Peyer's patch (tissue), 4 donors: ENCODE results near the gene FBXO41.

Source experiments
- CTCF ChIP-seq, 6 experiments: fragments of 450-650 bp in 4 of 6; fragments of 200-600 bp in 2 of 6; sonication (generic) in 1 of 6; IDR thresholded peaks; one replicate each; pipeline ENCODE4 v1.5.1; 2017 to 2019; ENCODE audit warnings: antibody characterized with exemption in 6 of 6, mild to moderate bottlenecking in 3 of 6, moderate library complexity in 1 of 6
- POLR2A ChIP-seq, 2 donors: fragments of 450-650 bp; IDR thresholded peaks; one replicate each; pipeline ENCODE4 v1.5.1; 2017; ENCODE audit warnings: antibody characterized with exemption in 2 of 2, mild to moderate bottlenecking in 2 of 2, moderate library complexity in 2 of 2

- TF ChIP-seq CTCF (IDR thresholded peaks at IDR 0.05) (no peak), POLR2A (IDR thresholded peaks at IDR 0.05) (no peak)
Observed at GRCh38 chr2:73218298-73218697, 66.0 kb downstream of the FBXO41 start.
